Keratinocyte (primary cell): ENCODE measurements around the gene EID3. TPM values are rescaled to one million over a fixed set of nuclear protein-coding genes. Genes with fewer than 3 reads are reported as not detected.

Experiments used
- DNase-seq: peaks from one replicate; pipeline ENCODE4 v3.0.0-alpha.2; 2011; ENCODE audit warnings: low read depth, missing footprints, low spot score
- FAIRE-seq: peaks from 2 replicates; lab custom pipeline; 2011; peaks lifted over from hg19 to GRCh38; lab: Jason Lieb, UNC
- H2AFZ ChIP-seq: 2 replicates; pipeline ENCODE4 v1.6.0; 2012; ENCODE audit warnings: low read length, control low read depth, inconsistent platforms; ENCODE audit not compliant: control insufficient read depth
- H3K27ac ChIP-seq: 2 replicates; pipeline ENCODE4 v1.5.1; 2011; ENCODE audit warnings: low read length; ENCODE audit not compliant: control insufficient read depth, insufficient read depth
- H3K27me3 ChIP-seq: 3 replicates; pipeline ENCODE4 v1.6.0; 2011; ENCODE audit warnings: low read length; ENCODE audit not compliant: control insufficient read depth, insufficient read depth; ENCODE audit errors: extremely low read depth
- H3K36me3 ChIP-seq, 2 experiments: 2 replicates in 1 of 2; 3 replicates in 1 of 2; pipeline ENCODE4 v1.5.1; 2011; ENCODE audit warnings: low read length in 2 of 2, mild to moderate bottlenecking in 1 of 2; ENCODE audit not compliant: control insufficient read depth in 2 of 2, insufficient read depth in 2 of 2; ENCODE audit errors: extremely low read depth in 1 of 2
- H3K4me1 ChIP-seq: 3 replicates; pipeline ENCODE4 v1.5.1; 2011; ENCODE audit warnings: low read length; ENCODE audit not compliant: control insufficient read depth, insufficient read depth; ENCODE audit errors: extremely low read depth
- H3K4me2 ChIP-seq: 3 replicates; pipeline ENCODE4 v1.6.0; 2011; ENCODE audit warnings: low read depth, low read length; ENCODE audit not compliant: control insufficient read depth, insufficient read depth; ENCODE audit errors: extremely low read depth
- H3K4me3 ChIP-seq, 3 experiments: fragments of 200-600 bp in 1 of 3; sonication (generic) in 1 of 3; 2 replicates in 2 of 3; 3 replicates in 1 of 3; pipeline ENCODE4 v1.5.1; 2011 to 2016; ENCODE audit warnings: low read length in 3 of 3, mild to moderate bottlenecking in 3 of 3, control low read depth in 2 of 3, inconsistent platforms in 1 of 3, low read depth in 1 of 3, mixed read lengths in 1 of 3, mixed run types in 1 of 3, moderate library complexity in 1 of 3; ENCODE audit not compliant: control insufficient read depth in 2 of 3, insufficient read depth in 2 of 3; ENCODE audit errors: extremely low read depth in 1 of 3
- H3K79me2 ChIP-seq: 2 replicates; pipeline ENCODE4 v1.6.0; 2012; ENCODE audit warnings: low read length; ENCODE audit not compliant: control insufficient read depth, insufficient read depth
- H3K9ac ChIP-seq: 3 replicates; pipeline ENCODE4 v1.6.0; 2011; ENCODE audit warnings: low read length; ENCODE audit not compliant: control insufficient read depth, insufficient read depth; ENCODE audit errors: extremely low read depth
- H3K9me1 ChIP-seq: 3 replicates; pipeline ENCODE4 v1.6.0; 2011; ENCODE audit warnings: low read length; ENCODE audit not compliant: control insufficient read depth, insufficient read depth; ENCODE audit errors: extremely low read depth
- H3K9me3 ChIP-seq: 2 replicates; pipeline ENCODE4 v1.5.1; 2012; ENCODE audit warnings: low read depth, low read length; ENCODE audit not compliant: control insufficient read depth
- H4K20me1 ChIP-seq: 3 replicates; pipeline ENCODE4 v1.6.0; 2011; ENCODE audit warnings: low read length; ENCODE audit not compliant: control insufficient read depth, insufficient read depth; ENCODE audit errors: extremely low read depth
- CTCF ChIP-seq, 3 experiments: IDR thresholded peaks in 1 of 3; conservative IDR thresholded peaks in 1 of 3; optimal IDR thresholded peaks in 1 of 3; 2 replicates in 2 of 3; 3 replicates in 1 of 3; pipeline versions ENCODE3 to v1.5.1; 2011; ENCODE audit warnings: low read length in 3 of 3, mild to moderate bottlenecking in 3 of 3, moderate library complexity in 2 of 3, control low read depth in 1 of 3, inconsistent platforms in 1 of 3; ENCODE audit not compliant: insufficient read depth in 2 of 3; ENCODE audit errors: extremely low read depth in 1 of 3
- EZH2 ChIP-seq: IDR thresholded peaks from one replicate; pipeline ENCODE4 v1.6.1; 2012; ENCODE audit warnings: inconsistent platforms, mild to moderate bottlenecking, low read length, moderate library complexity
- dilution Hi-C: fragments of 300-500 bp; cut with MboI; formaldehyde crosslinking; loops from one replicate; pipeline ENCODE4 v1.7.0; 2020; ENCODE audit warnings: low sequenced_read_pairs; ENCODE audit not compliant: extremely low pct_ligation_motif_present
- polyA plus RNA-seq, 5 experiments: library from polyadenylated mRNA; depleted of rRNA in 3 of 5; stranded (reverse) in 3 of 5; stranded (forward) in 1 of 5; unstranded in 1 of 5; fragments of >200 nt; gene quantifications; 1 replicate in 1 of 5; 2 replicates in 3 of 5; 3 replicates in 1 of 5; pipeline versions ENCODE4 v1.2.1 to v1.2.3, GENCODE V29; 2011 to 2012; ENCODE audit warnings: missing spikeins in 2 of 5, low read depth in 1 of 5, low replicate concordance in 1 of 5

Gene EID3
- polyA plus RNA-seq, 1 donor (not counting 4 experiments of a cell fraction or from before 2014, with no cell fraction given), result 1.8 TPM

GRCh38 chr12:104347374-104348075, 44.0 kb downstream of the EID3 start:
- H3K9me1 ChIP-seq, result no peaks in the 10 kb centered on the region
- H3K27ac ChIP-seq, result no peak overlapping the region
- H3K9me3 ChIP-seq, result no peaks in the 10 kb centered on the region
- no peak overlapping the region for H3K9ac ChIP-seq
- dilution Hi-C loops, result no loop called here
- H3K27me3 ChIP-seq, result no peaks in the 10 kb centered on the region
- no peaks in the 10 kb centered on the region for H3K4me1 ChIP-seq
- H3K4me2 ChIP-seq, result no peak overlapping the region
- peaks cover 15% of the 10 kb centered on the region for H3K79me2 ChIP-seq
- no peak overlapping the region for H3K4me3 ChIP-seq
- peaks cover 29 to 47% of the 10 kb centered on the region in 2 experiments for H3K36me3 ChIP-seq
- DNase-seq (no peak), FAIRE-seq (no peak)
- peaks cover 20% of the 10 kb centered on the region for H4K20me1 ChIP-seq
- H2AFZ ChIP-seq, result no peak overlapping the region
- TF ChIP-seq EZH2, result no peak
- no peak for TF ChIP-seq CTCF (optimal IDR thresholded peaks at IDR 0.05 in 1 of 3, IDR thresholded peaks at IDR 0.05 in 1 of 3, conservative IDR thresholded peaks at IDR 0.05 in 1 of 3; ENCODE audit: extremely low read depth in 1 of 3, insufficient read depth in 2 of 3, low read length in 3 of 3)

- no peak for TF ChIP-seq EZH2
- TF ChIP-seq CTCF (optimal IDR thresholded peaks at IDR 0.05 in 1 of 3, IDR thresholded peaks at IDR 0.05 in 1 of 3, conservative IDR thresholded peaks at IDR 0.05 in 1 of 3; ENCODE audit: extremely low read depth in 1 of 3, insufficient read depth in 2 of 3, low read length in 3 of 3), result no peak
- Histone ChIP-seq H3K9me3 (no peaks in the 10 kb centered on the region), H3K4me3 (no peak overlapping the region), H3K79me2 (peaks cover 9% of the 10 kb centered on the region), H3K4me2 (no peak overlapping the region), H3K9ac (no peak overlapping the region), H4K20me1 (peaks cover 20% of the 10 kb centered on the region), H2AFZ (no peak overlapping the region), H3K36me3 (peaks cover 25 to 41% of the 10 kb centered on the region in 2 experiments), H3K9me1 (no peaks in the 10 kb centered on the region), H3K27ac (no peak overlapping the region), H3K4me1 (no peaks in the 10 kb centered on the region), H3K27me3 (no peaks in the 10 kb centered on the region)
- FAIRE-seq, result no peak
- dilution Hi-C loops, result no loop called here
- no peak for DNase-seq
Observed at GRCh38 chr12:104348283-104348993, 44.9 kb downstream of the EID3 start.
